A673 (cell line): ENCODE data around the gene TMUB2. TPM values are rescaled to one million over a fixed set of nuclear protein-coding genes. Genes with fewer than 3 reads are reported as not detected.

Experiments
- BruUV-seq: library from RNA; stranded (reverse); fragments of 400-500 nt; replicated peaks from 2 replicates; lab custom pipeline; 2021; lab: Mats Ljungman, UMichigan
- CTCF ChIA-PET: fragments of 300-600 bp; sonication (Branson Sonifier 250); formaldehyde crosslinking; loops from one replicate; lab custom pipeline; 2022; ENCODE audit warnings: antibody characterized with exemption; lab: Charles Lee
- POLR2A ChIA-PET: fragments of 300-600 bp; sonication (Branson Sonifier 250); formaldehyde crosslinking; loops from one replicate; lab custom pipeline; 2022; ENCODE audit warnings: antibody characterized with exemption; ENCODE audit not compliant: low non-redundant PET; lab: Charles Lee
- DNase-seq: peaks from one replicate; pipeline ENCODE4 v3.0.0-alpha.2; 2015; ENCODE audit warnings: low spot score
- H3K27ac ChIP-seq: fragments of 200-600 bp; sonication (generic); 2 replicates; pipeline ENCODE4 v1.5.1; 2016; ENCODE audit warnings: mixed run types, low read depth, mild to moderate bottlenecking, mixed read lengths, antibody characterized with exemption, low read length; ENCODE audit not compliant: poor library complexity, severe bottlenecking
- H3K27me3 ChIP-seq: fragments of 200-600 bp; sonication (generic); replicated peaks from 2 replicates; pipeline ENCODE4 v1.6.1; 2017; ENCODE audit warnings: mixed run types, low read depth, mild to moderate bottlenecking, mixed read lengths, antibody characterized with exemption, low read length; ENCODE audit not compliant: insufficient read depth, poor library complexity
- H3K36me3 ChIP-seq: fragments of 200-600 bp; sonication (generic); 2 replicates; pipeline ENCODE4 v1.6.1; 2016; ENCODE audit warnings: mixed run types, mild to moderate bottlenecking, mixed read lengths, antibody characterized with exemption, low read length; ENCODE audit not compliant: insufficient read depth, poor library complexity, severe bottlenecking
- H3K4me1 ChIP-seq: fragments of 200-600 bp; sonication (generic); 2 replicates; pipeline ENCODE4 v1.6.1; 2017; ENCODE audit warnings: mixed run types, mild to moderate bottlenecking, mixed read lengths, antibody characterized with exemption, low read length; ENCODE audit not compliant: insufficient read depth, poor library complexity, severe bottlenecking
- H3K4me3 ChIP-seq: fragments of 200-600 bp; sonication (generic); 2 replicates; pipeline ENCODE4 v1.5.1; 2016; ENCODE audit warnings: low read depth, mixed run types, mild to moderate bottlenecking, mixed read lengths, low read length; ENCODE audit not compliant: poor library complexity, severe bottlenecking
- H3K9me3 ChIP-seq: fragments of 200-600 bp; sonication (generic); 2 replicates; pipeline ENCODE4 v1.6.1; 2016; ENCODE audit warnings: mixed run types, low read depth, mild to moderate bottlenecking, mixed read lengths, antibody characterized with exemption, low read length; ENCODE audit not compliant: poor library complexity, severe bottlenecking
- CTCF ChIP-seq: fragments of 300-800, 200-600 bp; sonication (generic); conservative IDR thresholded peaks from 2 replicates; pipeline ENCODE4 v1.5.1; 2017; ENCODE audit warnings: low read depth, mild to moderate bottlenecking, antibody characterized with exemption, low read length, moderate library complexity, mixed read lengths
- EZH2 ChIP-seq: fragments of 200-600 bp; sonication (generic); IDR thresholded peaks from 2 replicates; pipeline ENCODE4 v1.6.1; 2017; ENCODE audit warnings: borderline replicate concordance, low read depth, mild to moderate bottlenecking, mixed read lengths, antibody characterized with exemption, low read length; ENCODE audit not compliant: poor library complexity, severe bottlenecking
- intact Hi-C: fragments of 100-400 bp; cut with micrococcal nuclease; formaldehyde crosslinking; loops from one replicate; pipeline ENCODE4 v1.10.0; 2022; ENCODE audit not compliant: unreplicated experiment
- microRNA-seq: library from miRNA; unstranded; fragments of <30 nt; microRNA quantifications from one replicate; pipeline ENCODE4 v1.2.0, GENCODE V29; 2021
- total RNA-seq: library from RNA; stranded (reverse); gene quantifications from 2 replicates; pipeline ENCODE4 v1.2.3, GENCODE V29; 2021

Gene TMUB2
- total RNA-seq, 1 experiment from 2014 or later: 13.0 TPM

GRCh38 chr17:44241106-44241624, 54.4 kb downstream of the TMUB2 start:
- TF ChIP-seq CTCF (no peak), EZH2 (no peak)
- DNase-seq: no peak
- H3K36me3 ChIP-seq: no peaks in the 10 kb centered on the region
- no peaks in the 10 kb centered on the region for H3K27me3 ChIP-seq
- intact Hi-C loops: no loop called here
- CTCF ChIA-PET: no interaction called here
- H3K4me3 ChIP-seq: no peak overlapping the region
- no TSS peak for BruUV-seq
- H3K27ac ChIP-seq: no peak overlapping the region
- no peaks in the 10 kb centered on the region for H3K4me1 ChIP-seq
- H3K9me3 ChIP-seq: no peaks in the 10 kb centered on the region
- POLR2A ChIA-PET: no interaction called here

Small RNA genes within 50 kb of the gene (microRNA-seq; reads per million reads assigned to microRNA genes)
- 2.4 reads per million for gene MIR6782

Other genes with a start within 250 kb of the TMUB2 start
- gene PPY, start 244.5 kb upstream of the TMUB2 start, total RNA-seq: not detected in 2 replicates
- not detected in 2 replicates for gene PYY, start 233.0 kb upstream of the TMUB2 start, total RNA-seq
- gene NAGS, start 182.3 kb upstream of the TMUB2 start, total RNA-seq: 0.24 and 0.50 TPM in 2 replicates
- gene TMEM101, start 172.0 kb upstream of the TMUB2 start, total RNA-seq: 12.7 TPM in 2 replicates
- 47.5 and 52.5 TPM in 2 replicates for gene LSM12, start 120.3 kb upstream of the TMUB2 start, total RNA-seq
- 47.0 and 57.9 TPM in 2 replicates for gene G6PC3, start 116.2 kb upstream of the TMUB2 start, total RNA-seq
- gene HDAC5, start 63.3 kb upstream of the TMUB2 start, total RNA-seq: 16.9 and 27.1 TPM in 2 replicates
- 13.5 and 14.7 TPM in 2 replicates for gene HROB, start 45.0 kb upstream of the TMUB2 start, total RNA-seq
- gene ASB16, start 16.3 kb upstream of the TMUB2 start, total RNA-seq: 0.17 TPM in 1 of 2 replicates, not detected in the other
- gene ATXN7L3, start 12.9 kb downstream of the TMUB2 start, total RNA-seq: 36.9 and 44.5 TPM in 2 replicates
- 101 and 114 TPM in 2 replicates for gene UBTF, start 32.7 kb downstream of the TMUB2 start, total RNA-seq
- not detected in 2 replicates for gene SLC4A1, start 81.2 kb downstream of the TMUB2 start, total RNA-seq
- gene RUNDC3A, start 121.6 kb downstream of the TMUB2 start, total RNA-seq: 0.56 and 1.2 TPM in 2 replicates
- gene SLC25A39, start 137.9 kb downstream of the TMUB2 start, total RNA-seq: 75.5 and 83.5 TPM in 2 replicates
- 50.4 and 52.0 TPM in 2 replicates for gene GRN, start 158.3 kb downstream of the TMUB2 start, total RNA-seq
- 12.8 and 14.9 TPM in 2 replicates for gene FAM171A2, start 176.9 kb downstream of the TMUB2 start, total RNA-seq
- 0.62 and 1.0 TPM in 2 replicates for gene ITGA2B, start 202.7 kb downstream of the TMUB2 start, total RNA-seq